ENCODE results near the gene CA11. TPM values are rescaled to one million over a fixed set of nuclear protein-coding genes. Genes with fewer than 3 reads are reported as not detected.
A peak's percentile ranks its signal among the peaks of the same experiment; 100 is the strongest.

Gene CA11
- total RNA-seq, 1 donor from 2014 or later, result 9.5 TPM

DNA sequence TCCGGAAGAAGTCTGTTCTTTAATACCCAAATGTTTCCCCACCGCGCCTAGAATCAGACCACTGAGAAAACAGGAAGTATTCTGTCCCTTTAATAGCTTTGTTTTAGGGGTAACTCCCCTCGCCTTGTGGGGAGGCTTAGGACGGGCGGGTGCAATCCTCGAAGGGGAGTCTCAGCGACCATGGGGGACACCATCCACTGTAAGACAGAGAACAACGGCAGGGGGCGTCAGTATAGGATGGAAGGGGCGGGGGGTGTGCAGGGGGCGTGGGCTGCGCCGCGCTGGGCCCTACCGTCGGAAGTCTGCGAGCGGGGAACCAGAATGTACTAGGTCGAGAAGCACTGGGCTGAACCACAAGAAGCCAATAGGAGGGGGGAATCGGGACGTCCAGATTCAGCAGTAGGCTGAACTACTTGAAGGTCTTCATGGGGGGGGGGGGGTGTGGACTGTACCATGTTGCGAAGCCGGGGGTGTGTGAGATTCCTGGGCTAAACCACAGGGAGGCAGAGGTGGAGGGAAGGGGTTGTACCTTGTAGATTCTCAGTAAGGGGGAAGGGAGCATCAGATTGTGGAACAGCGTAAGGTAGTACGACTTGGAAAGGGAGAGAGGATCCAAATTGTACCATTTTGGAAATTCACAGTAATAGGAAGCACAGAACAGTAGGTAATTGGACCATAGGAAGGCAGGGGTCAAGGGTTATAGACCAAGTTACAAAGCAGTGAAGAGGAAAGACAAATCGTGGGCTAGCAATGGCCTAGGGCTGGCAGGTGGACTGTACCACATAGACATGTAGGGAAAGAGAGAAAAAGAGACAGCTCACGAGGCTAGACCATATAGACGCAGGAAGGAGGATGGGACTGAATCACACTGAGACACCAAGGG, 7.8 kb downstream of the CA11 start:
- DNase-seq, result peak; percentile 66
- H3K36me3 Mint-ChIP-seq (ENCODE audit: low read depth), result peaks cover 9% of the 10 kb centered on the region
- H3K4me1 Mint-ChIP-seq, result peaks cover 61% of the 10 kb centered on the region
- H3K4me3 Mint-ChIP-seq, result peak overlapping the region; percentile 93
- peak overlapping the region; percentile 99 for H3K27ac Mint-ChIP-seq
- ATAC-seq (ENCODE audit: low read depth), result peak; percentile 36
- TF ChIP-seq, protein P1, sequence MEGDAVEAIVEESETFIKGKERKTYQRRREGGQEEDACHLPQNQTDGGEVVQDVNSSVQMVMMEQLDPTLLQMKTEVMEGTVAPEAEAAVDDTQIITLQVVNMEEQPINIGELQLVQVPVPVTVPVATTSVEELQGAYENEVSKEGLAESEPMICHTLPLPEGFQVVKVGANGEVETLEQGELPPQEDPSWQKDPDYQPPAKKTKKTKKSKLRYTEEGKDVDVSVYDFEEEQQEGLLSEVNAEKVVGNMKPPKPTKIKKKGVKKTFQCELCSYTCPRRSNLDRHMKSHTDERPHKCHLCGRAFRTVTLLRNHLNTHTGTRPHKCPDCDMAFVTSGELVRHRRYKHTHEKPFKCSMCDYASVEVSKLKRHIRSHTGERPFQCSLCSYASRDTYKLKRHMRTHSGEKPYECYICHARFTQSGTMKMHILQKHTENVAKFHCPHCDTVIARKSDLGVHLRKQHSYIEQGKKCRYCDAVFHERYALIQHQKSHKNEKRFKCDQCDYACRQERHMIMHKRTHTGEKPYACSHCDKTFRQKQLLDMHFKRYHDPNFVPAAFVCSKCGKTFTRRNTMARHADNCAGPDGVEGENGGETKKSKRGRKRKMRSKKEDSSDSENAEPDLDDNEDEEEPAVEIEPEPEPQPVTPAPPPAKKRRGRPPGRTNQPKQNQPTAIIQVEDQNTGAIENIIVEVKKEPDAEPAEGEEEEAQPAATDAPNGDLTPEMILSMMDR (IDR thresholded peaks at IDR 0.05), result no peak
- ChIA-PET CTCF (interaction anchor here (0.6 to 1.2 kb wide), 2 partner anchors 8 to 148 kb away, joined by 3 to 4 read pairs; partner anchors contain the start of gene CA11), POLR2A (interaction anchor here (0.5 to 4.8 kb wide), 30 partner anchors 7 to 1282 kb away, joined by 3 to 67 read pairs (median 5); partner anchors contain the start of genes CA11, CARD8, EMP3 and MED25)
- intact Hi-C loops (cut with micrococcal nuclease), result loop anchor here (1.0 to 10.0 kb wide), 14 partner anchors 8 to 1239 kb away; partner anchors contain the start of genes AKT1S1, BCAT2, C19orf73 and CA11
- no peaks in the 10 kb centered on the region for H3K27me3 Mint-ChIP-seq
- H3K9me3 Mint-ChIP-seq, result no peaks in the 10 kb centered on the region

DNA sequence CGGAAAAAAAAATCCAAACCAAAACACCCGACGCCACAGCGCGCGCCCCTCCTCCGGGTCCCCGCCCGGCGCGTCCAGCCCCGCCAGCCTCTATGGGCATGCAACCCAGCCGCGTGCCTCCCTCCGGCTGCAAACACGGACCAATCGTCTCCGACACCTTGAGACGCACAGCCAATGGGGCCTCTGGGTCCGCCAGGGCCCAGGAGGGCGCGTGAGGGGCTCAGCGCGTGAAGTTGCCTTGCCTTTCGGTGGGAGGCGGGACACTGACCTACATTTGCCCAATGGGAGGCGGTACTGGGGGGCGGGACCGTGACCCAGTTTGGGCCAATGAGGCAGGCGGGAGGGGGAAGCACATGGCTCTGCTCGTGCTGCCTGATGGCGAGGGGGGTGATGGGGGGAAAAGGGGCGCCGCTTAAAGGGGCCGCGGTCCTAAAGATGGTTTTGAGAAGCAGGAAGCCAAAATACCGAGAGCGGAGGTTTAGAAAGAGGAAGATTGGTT, 8.5 kb downstream of the CA11 start:
- Mint-ChIP-seq H3K27ac (peak overlapping the region; percentile 99), H3K4me1 (peaks cover 67% of the 10 kb centered on the region), H3K9me3 (no peaks in the 10 kb centered on the region), H3K4me3 (peak overlapping the region; percentile 93), H3K36me3 (ENCODE audit: low read depth) (peaks cover 10% of the 10 kb centered on the region), H3K27me3 (no peaks in the 10 kb centered on the region)
- ATAC-seq (ENCODE audit: low read depth), result peak; percentile 72
- ChIA-PET CTCF (interaction anchor here (1.2 kb wide), 1 partner anchor 8 kb away, joined by 3 read pairs; the partner anchor contains the start of gene CA11), POLR2A (interaction anchor here (0.5 to 4.8 kb wide), 30 partner anchors 8 to 1281 kb away, joined by 3 to 67 read pairs (median 5); partner anchors contain the start of genes CA11, CARD8, EMP3 and MED25)
- TF ChIP-seq, protein P1 (IDR thresholded peaks at IDR 0.05), result no peak
- intact Hi-C loops (cut with micrococcal nuclease), result loop anchor here (1.0 to 10.0 kb wide), 9 partner anchors 18 to 1175 kb away; partner anchors contain the start of genes C19orf73, FTL, FUZ and LIN7B
- DNase-seq, result peak; percentile 97

DNA sequence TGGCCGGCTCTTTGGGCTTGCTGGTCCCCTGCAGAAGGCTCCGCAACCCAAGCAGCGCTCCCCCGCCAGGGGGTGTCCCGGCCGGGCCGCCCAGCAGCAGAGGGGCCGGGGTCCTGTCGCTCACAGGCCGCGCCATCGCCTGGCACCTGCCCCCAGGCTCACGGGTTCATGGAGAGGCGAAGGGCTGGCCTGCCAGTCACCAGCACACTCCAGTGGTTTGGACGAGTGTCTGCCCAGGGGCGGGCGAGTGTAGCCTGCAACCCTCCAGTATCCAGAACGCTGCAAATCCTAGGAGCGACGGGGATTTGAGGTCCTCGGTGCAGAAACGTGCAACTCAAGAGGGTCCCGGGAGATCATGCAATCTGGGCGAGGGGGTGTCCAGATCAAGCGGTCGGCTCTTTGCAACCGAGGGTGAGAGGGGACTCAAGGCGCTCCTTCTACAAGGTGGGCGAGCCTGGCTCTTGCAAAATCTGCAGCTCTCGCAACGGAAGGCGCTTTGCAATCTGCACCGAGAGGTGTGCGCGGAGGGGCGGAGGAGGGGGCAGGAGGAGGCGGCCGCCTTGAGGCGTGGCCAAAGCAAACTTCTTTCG, 9.0 kb downstream of the CA11 start, which contains the start of gene DBP:
Gene DBP (minus strand): TSS at position 521 of the 590 bp plus-strand sequence. CDS start 385 bp downstream, at position 136.
- Mint-ChIP-seq H3K9me3 (no peaks in the 10 kb centered on the region), H3K27me3 (no peaks in the 10 kb centered on the region), H3K27ac (peak within 1 kb of the TSS; percentile 99), H3K36me3 (ENCODE audit: low read depth) (peaks cover 15% of the 10 kb centered on the region), H3K4me3 (peak within 1 kb of the TSS; percentile 93), H3K4me1 (peaks cover 70% of the 10 kb centered on the region)
- ATAC-seq (ENCODE audit: low read depth), result no peak
- CTCF ChIA-PET, result interaction anchor here (1.2 kb wide), 1 partner anchor 9 kb away, joined by 3 read pairs; the partner anchor contains the start of gene CA11
- TF ChIP-seq, protein P1 (IDR thresholded peaks at IDR 0.05), result no peak
- POLR2A ChIA-PET, result interaction anchor here (0.9 to 4.8 kb wide), 9 partner anchors 9 to 387 kb away, joined by 3 to 67 read pairs (median 19); partner anchors contain the start of genes CA11, RPL18 and SPHK2
- DNase-seq, result no peak
- intact Hi-C loops (cut with micrococcal nuclease), result loop anchor here (1.0 to 10.0 kb wide), 9 partner anchors 18 to 1176 kb away; partner anchors contain the start of genes C19orf73, FTL, FUZ and LIN7B

DNA sequence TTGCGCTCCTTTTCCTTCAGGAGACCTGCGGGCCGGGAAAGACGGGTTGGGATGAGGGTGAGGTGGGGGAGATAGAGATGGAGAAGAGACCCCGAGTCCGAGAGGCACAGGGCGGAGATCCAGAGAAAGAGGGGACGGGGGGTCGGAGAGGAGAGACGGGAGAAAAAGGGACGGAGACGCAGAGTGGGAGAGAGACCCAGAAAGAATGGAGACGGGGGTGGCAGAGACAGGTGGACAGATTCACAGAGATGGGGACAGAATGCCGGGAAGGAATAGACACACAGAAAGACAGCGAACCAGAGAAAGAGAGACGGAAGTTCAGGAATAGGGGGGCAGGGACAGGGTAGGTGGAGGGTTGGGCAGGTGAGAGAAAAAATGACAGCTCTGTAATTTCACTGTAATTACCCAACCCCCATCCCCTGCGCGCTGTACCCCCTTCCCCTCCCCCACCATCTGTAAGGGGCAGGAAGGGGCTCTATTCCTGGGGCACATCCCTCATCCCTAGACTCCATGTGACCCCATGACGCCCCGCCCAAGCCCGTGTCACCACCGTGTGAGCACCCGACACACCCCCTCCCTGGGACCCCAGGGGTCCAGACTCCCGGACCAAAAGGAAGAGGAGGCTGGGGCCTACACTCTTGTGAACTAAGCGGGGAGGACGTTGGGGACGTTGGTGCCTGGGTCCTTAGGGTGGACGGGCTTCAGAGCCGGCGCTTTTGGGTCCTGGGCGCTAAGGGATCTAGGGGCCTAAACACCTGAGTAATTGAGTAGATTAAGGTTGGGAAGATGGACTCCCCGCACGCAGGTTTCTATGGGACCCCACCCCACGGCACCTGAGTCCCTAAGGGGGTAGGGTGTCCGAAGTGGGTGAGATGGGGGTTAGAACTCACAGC, 9.8 kb downstream of the CA11 start:
- Mint-ChIP-seq H3K36me3 (ENCODE audit: low read depth) (peaks cover 21% of the 10 kb centered on the region), H3K9me3 (no peaks in the 10 kb centered on the region), H3K27ac (peak overlapping the region; percentile 99), H3K27me3 (no peaks in the 10 kb centered on the region), H3K4me3 (peak overlapping the region; percentile 93), H3K4me1 (peaks cover 65% of the 10 kb centered on the region)
- ATAC-seq (ENCODE audit: low read depth) (no peak), DNase-seq (no peak)
- intact Hi-C loops (cut with micrococcal nuclease), result loop anchor here (2.0 to 10.0 kb wide), 8 partner anchors 13 to 1177 kb away; partner anchors contain the start of genes C19orf73, FTL, FUZ and LIN7B
- POLR2A ChIA-PET, result interaction anchor here (0.5 to 4.8 kb wide), 9 partner anchors 9 to 1287 kb away, joined by 3 to 67 read pairs (median 19); partner anchors contain the start of genes CA11, DHX34, RPL18 and SPHK2
- TF ChIP-seq, protein P1 (IDR thresholded peaks at IDR 0.05), result no peak
- CTCF ChIA-PET, result interaction anchor here (1.2 kb wide), 1 partner anchor 10 kb away, joined by 3 read pairs; the partner anchor contains the start of gene CA11

Data from activated B cell treated with CpG ODN at 0.5 μM for 24 hours (primary cell).